Measurements from ENCODE around the gene PSMB10.

PSMB10 gene

DNA sequence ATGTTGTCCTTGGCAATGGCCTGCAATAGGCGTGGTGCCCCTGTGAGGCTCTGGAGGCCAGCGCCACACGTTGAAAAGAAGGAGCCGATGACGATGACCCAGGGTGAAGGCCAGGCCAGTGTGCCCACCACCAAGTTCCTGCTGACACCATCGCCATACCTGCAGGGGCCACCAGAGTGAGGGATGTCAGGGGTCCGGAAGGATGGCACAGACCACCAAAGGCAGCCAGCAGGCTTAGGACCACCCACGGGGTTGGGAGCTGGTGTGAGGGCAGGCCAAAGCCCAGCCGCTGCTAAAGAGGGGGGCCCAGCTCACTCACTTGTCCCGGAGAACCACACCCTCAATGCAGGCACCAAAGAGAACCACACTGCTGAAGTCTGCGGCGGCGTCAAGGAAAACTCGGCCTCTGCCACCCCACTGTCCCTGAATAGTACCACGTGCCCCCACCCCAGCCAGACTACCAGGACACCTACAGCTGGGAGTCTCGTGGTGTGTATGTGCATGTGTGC lies 13.7 kb upstream of the PSMB10 start:
- TF ChIP-seq, protein P1, sequence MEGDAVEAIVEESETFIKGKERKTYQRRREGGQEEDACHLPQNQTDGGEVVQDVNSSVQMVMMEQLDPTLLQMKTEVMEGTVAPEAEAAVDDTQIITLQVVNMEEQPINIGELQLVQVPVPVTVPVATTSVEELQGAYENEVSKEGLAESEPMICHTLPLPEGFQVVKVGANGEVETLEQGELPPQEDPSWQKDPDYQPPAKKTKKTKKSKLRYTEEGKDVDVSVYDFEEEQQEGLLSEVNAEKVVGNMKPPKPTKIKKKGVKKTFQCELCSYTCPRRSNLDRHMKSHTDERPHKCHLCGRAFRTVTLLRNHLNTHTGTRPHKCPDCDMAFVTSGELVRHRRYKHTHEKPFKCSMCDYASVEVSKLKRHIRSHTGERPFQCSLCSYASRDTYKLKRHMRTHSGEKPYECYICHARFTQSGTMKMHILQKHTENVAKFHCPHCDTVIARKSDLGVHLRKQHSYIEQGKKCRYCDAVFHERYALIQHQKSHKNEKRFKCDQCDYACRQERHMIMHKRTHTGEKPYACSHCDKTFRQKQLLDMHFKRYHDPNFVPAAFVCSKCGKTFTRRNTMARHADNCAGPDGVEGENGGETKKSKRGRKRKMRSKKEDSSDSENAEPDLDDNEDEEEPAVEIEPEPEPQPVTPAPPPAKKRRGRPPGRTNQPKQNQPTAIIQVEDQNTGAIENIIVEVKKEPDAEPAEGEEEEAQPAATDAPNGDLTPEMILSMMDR (IDR thresholded peaks at IDR 0.05; ENCODE audit: low read depth, low read length): no peak

DNA sequence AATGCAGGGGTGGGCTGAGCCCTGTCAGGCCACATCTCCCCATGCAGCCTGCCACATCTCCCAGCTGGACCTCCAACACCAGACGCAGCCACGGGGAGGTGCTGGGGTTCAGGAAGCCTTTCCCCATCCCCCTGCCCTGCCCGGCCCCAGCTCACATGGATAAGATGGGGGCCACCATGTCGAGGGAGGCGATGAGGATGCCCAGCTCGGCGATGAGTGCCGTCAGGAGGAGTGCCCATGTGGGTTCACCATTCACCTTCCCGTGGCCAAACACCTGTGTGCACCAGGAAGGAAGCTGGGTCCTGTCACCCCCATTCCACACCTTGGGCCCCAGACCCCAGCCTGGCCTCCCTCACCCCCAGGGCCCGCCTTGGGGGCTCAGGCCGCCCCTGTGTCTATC lies 13.0 kb upstream of the PSMB10 start:
- no peak overlapping the region for H3K4me3 ChIP-seq (ENCODE audit: low read depth, low read length)
- TF ChIP-seq, protein P1 (IDR thresholded peaks at IDR 0.05; ENCODE audit: low read depth, low read length): no peak

More for the DNA sequence above, 13.7 kb upstream of the PSMB10 start:
- no peak overlapping the region for H3K4me3 ChIP-seq (ENCODE audit: low read depth, low read length)

DNA sequence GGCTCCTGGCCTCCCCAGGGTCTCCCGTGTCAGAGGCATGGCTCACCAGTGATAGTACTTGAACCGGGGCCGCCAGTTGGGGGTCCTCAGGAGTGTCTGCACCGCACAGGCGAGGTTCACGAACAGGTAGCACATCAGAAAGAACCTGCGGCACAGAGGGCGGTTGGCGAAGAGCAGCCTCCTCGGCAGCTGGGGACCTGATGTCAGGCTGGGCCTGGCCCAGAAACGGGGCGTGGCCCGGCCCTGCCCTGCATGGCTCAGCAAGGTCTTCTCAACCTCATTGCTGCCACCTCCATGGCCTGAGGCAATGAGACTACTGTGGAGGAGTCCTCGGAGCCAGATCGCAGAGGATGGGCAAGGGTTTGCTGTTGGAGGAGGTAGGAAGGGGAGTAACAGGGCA lies 11.4 kb upstream of the PSMB10 start:
- TF ChIP-seq, protein P1 (IDR thresholded peaks at IDR 0.05; ENCODE audit: low read depth, low read length): no peak

DNA sequence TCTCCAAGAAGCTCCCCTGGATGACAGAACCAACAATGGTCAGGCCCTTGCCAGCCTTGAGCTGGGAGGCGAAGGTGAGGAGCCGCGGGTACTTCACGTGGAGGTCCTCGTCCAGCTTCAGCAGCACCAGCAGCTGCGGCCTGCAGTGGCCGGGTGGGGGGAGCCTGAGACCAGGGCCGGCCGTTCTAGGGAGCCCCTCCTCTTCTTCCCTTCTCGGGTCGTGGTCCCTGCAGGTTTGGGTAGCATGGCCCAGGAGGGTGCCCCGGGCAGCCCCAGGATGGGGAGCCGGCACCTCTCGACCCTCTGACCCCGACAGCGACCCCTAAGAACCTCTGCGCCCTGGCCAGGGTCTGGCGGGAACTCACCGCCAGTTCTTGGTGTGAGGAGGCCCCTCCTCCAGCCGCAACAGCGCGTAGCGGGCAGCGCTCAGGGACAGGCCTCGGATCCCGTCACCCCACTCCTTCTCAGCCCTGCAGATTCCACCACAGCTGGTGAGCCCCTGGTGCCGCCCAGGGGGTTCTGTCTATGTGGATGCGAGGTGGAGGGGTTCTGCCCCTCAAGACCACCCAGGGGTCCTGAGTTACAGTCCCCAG lies 10.4 kb upstream of the PSMB10 start:
- no peak overlapping the region for H3K4me3 ChIP-seq (ENCODE audit: low read depth, low read length)
- TF ChIP-seq, protein P1 (IDR thresholded peaks at IDR 0.05; ENCODE audit: low read depth, low read length): no peak

More for the DNA sequence above, 11.4 kb upstream of the PSMB10 start:
- H3K4me3 ChIP-seq (ENCODE audit: low read depth, low read length): no peak overlapping the region

DNA sequence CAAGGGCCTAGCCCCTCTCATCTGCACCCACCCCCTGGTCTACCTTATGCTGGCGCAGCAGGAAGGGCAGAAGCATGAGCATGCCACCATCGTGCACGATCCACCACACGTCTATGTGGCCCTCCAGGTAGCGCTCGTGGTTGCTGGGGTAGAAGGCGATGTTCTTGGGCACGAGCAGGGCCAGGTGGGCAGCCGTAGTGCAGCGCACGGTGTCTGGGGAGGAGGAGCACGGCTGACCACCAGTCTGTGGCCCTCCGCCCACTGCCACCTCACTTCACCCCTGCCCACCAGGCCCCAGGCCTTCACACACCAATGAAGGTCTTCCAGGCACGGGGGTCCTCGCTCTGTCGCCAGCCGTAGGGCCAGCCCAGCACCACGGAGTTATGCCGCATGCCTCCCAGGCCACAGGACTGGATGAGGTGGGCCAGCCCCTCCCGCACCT lies 9.5 kb upstream of the PSMB10 start:
- H3K4me3 ChIP-seq (ENCODE audit: low read depth, low read length): no peak overlapping the region
- TF ChIP-seq, protein P1 (IDR thresholded peaks at IDR 0.05; ENCODE audit: low read depth, low read length): no peak

DNA sequence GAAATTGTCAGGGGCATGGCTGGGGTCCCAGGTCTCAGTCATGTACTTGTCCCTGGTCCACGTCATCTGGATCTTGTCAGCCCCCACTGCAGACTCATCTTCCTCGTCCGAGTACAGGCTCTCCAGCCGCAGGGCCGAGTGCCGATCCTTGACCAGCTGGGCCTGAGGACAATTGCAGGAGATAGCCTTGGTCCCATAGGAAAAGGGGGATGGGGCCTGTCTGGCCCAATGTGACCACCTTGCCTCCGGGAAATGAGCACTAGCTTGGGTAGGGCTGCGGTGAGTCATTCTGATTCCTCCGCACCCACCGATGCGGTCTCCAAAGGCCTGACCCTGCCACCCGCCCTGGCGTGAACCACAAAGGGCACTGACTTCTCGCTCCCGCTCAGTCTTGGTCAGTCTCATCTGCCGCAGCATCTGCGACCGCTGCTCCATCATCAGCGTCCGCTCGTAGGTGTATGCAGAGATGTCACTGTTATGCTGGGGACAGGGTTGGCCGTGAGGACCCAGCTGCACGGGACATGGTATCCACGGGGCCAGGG lies 8.8 kb upstream of the PSMB10 start:
- TF ChIP-seq, protein P1 (IDR thresholded peaks at IDR 0.05; ENCODE audit: low read depth, low read length): no peak

DNA sequence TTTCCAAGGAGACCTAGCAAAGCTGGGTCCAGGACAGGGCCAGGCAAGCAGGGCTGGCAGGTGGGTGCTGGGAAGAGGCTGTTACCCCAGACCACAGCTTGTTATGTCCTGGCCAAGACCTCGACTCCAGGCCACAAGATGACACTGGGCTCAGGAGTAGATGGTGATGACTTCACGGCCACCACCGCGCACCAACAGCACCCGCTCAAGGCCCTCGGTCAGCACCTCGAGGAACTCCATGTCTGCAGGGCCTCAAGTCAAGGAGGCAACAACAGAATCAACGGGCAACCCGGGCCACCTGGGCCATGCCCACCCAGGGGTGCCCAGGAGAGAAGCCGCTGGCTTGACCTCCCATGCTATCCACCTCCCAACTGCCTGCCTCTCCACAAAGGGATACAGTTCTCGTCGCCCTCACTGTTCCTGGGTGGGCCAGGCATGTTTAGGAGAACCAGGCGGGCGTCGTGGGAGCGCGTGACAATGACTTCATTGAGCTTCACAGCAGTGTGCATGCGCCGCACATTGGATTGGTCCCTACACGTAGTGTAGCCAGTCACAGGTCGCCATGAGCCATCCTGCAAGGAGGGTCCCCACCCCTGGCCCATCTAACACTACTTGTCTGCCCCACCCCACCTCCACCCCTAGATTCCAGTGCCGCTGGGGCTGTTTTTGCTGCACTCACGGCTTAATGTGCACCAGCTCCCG lies 8.2 kb upstream of the PSMB10 start:
- H3K4me3 ChIP-seq (ENCODE audit: low read depth, low read length): no peak overlapping the region
- TF ChIP-seq, protein P1 (IDR thresholded peaks at IDR 0.05; ENCODE audit: low read depth, low read length): no peak

More for the DNA sequence above, 8.8 kb upstream of the PSMB10 start:
- H3K4me3 ChIP-seq (ENCODE audit: low read depth, low read length): no peak overlapping the region
